ENCODE measurements around the gene TSPAN2.

Gene TSPAN2

DNA sequence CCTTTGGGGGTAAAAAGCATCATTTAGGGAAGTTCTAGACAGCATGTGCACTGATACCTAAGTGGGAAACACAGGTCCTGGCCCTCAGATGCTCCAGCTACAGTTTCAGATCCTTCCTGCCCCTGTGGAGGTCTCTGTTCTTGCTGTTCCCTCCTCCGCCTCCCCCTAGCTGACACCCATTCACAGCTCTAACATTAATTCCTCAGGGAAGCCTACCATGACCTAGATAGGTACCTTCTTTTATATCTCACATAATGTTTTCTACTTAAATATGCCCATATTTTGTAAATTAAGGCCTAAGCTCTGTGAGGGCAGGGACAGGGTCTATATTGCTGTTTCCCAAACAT, 11.3 kb downstream of the TSPAN2 start:
- H2BK15ac ChIP-seq (replicated peaks; ENCODE audit: low read depth), result no peak overlapping the region
- H3K4ac ChIP-seq (ENCODE audit: low read depth, low read length), result no peak overlapping the region
- no peak overlapping the region for H3K4me2 ChIP-seq (ENCODE audit: low read length)
- no peak overlapping the region for H3K4me3 ChIP-seq (ENCODE audit: low read length)
- H3K18ac ChIP-seq (ENCODE audit: low read length), result no peak overlapping the region
- no peak overlapping the region for H3K23ac ChIP-seq (ENCODE audit: low read length)
- H3K79me2 ChIP-seq (ENCODE audit: control insufficient read depth, insufficient read depth, low read length), result no peaks in the 10 kb centered on the region
- no peak overlapping the region for H3K27ac ChIP-seq (ENCODE audit: low read depth, low read length)
- no peaks in the 10 kb centered on the region for H3K79me1 ChIP-seq (ENCODE audit: low read length)
- no peak overlapping the region for H2BK5ac ChIP-seq (ENCODE audit: low read length)
- no peak overlapping the region for H2AK5ac ChIP-seq (ENCODE audit: low read length)
- no peaks in the 10 kb centered on the region for H3K36me3 ChIP-seq (ENCODE audit: control insufficient read depth, insufficient read depth, low read length)
- no peaks in the 10 kb centered on the region for H3K4me1 ChIP-seq (ENCODE audit: control insufficient read depth, low read depth, low read length)
- no peak overlapping the region for H2BK120ac ChIP-seq (ENCODE audit: low read depth, low read length)
- H4K8ac ChIP-seq (ENCODE audit: low read depth, low read length), result no peak overlapping the region
- H3K9ac ChIP-seq (ENCODE audit: low read length), result no peak overlapping the region
- no CpG with 5 or more reads among the region's 1 CpG for WGBS (ENCODE audit: extremely low coverage, insufficient coverage, low lambda C conversion rate)
- DNase-seq, result no peak
- no peak overlapping the region for H3K56ac ChIP-seq (ENCODE audit: low read length)
- H3K27me3 ChIP-seq (ENCODE audit: insufficient read depth, low read length, poor library complexity), result no peaks in the 10 kb centered on the region
- H4K5ac ChIP-seq (ENCODE audit: low read length), result no peak overlapping the region

- DNase-seq, result no peak
- no peak overlapping the region for H3K4me3 ChIP-seq (ENCODE audit: low read length)
- H3K4me2 ChIP-seq (ENCODE audit: low read length), result no peak overlapping the region
- H3K27me3 ChIP-seq (ENCODE audit: insufficient read depth, low read length, poor library complexity), result no peaks in the 10 kb centered on the region
- H2BK5ac ChIP-seq (ENCODE audit: low read length), result no peak overlapping the region
- no peak overlapping the region for H3K9ac ChIP-seq (ENCODE audit: low read length)
- H2AK5ac ChIP-seq (ENCODE audit: low read length), result no peak overlapping the region
- no peak overlapping the region for H3K56ac ChIP-seq (ENCODE audit: low read length)
- no peak overlapping the region for H3K18ac ChIP-seq (ENCODE audit: low read length)
- H3K36me3 ChIP-seq (ENCODE audit: control insufficient read depth, insufficient read depth, low read length), result no peaks in the 10 kb centered on the region
- no CpG with 5 or more reads among the region's 5 CpGs for WGBS (ENCODE audit: extremely low coverage, insufficient coverage, low lambda C conversion rate)
- no peak overlapping the region for H3K23ac ChIP-seq (ENCODE audit: low read length)
- no peak overlapping the region for H3K27ac ChIP-seq (ENCODE audit: low read depth, low read length)
- no peak overlapping the region for H4K5ac ChIP-seq (ENCODE audit: low read length)
- no peak overlapping the region for H2BK120ac ChIP-seq (ENCODE audit: low read depth, low read length)
- no peaks in the 10 kb centered on the region for H3K79me1 ChIP-seq (ENCODE audit: low read length)
- no peaks in the 10 kb centered on the region for H3K4me1 ChIP-seq (ENCODE audit: control insufficient read depth, low read depth, low read length)
- no peaks in the 10 kb centered on the region for H3K79me2 ChIP-seq (ENCODE audit: control insufficient read depth, insufficient read depth, low read length)
- H3K4ac ChIP-seq (ENCODE audit: low read depth, low read length), result no peak overlapping the region
- no peak overlapping the region for H4K8ac ChIP-seq (ENCODE audit: low read depth, low read length)
- H2BK15ac ChIP-seq (replicated peaks; ENCODE audit: low read depth), result no peak overlapping the region
These were observed 11.9 kb downstream of the TSPAN2 start for GRCh38 chr1:115077286-115077983.

DNA sequence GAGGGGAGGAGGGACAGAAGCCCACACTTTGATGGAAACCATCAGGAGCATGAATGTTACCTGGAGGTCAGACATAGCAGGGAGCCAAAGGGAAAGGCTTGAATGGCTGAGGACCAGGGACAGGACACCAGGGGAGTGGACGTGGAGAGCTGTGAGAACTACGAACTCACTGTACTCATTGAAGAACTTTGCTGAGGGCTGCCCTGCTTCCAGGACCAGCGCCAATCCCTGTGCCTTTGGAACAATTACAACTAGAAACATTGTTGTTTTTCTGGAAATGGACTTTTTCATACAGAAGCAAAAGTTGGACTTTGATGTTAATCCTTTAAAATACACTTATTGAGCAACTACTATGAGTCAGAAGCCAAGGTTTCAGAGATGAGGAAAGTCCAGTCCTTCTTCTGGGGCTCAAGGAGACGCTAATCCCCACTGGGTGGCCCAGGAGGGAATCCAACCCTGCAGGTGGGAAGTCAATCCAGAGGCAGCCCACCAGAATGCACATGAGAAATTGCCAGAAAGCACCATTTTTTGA, 12.9 kb downstream of the TSPAN2 start:
- H2BK120ac ChIP-seq (ENCODE audit: low read depth, low read length), result no peak overlapping the region
- no peaks in the 10 kb centered on the region for H3K79me1 ChIP-seq (ENCODE audit: low read length)
- H3K23ac ChIP-seq (ENCODE audit: low read length), result no peak overlapping the region
- no peaks in the 10 kb centered on the region for H3K27me3 ChIP-seq (ENCODE audit: insufficient read depth, low read length, poor library complexity)
- WGBS (ENCODE audit: extremely low coverage, insufficient coverage, low lambda C conversion rate), result no CpG with 5 or more reads among the region's 4 CpGs
- no peak overlapping the region for H2BK5ac ChIP-seq (ENCODE audit: low read length)
- no peak overlapping the region for H2AK5ac ChIP-seq (ENCODE audit: low read length)
- H3K36me3 ChIP-seq (ENCODE audit: control insufficient read depth, insufficient read depth, low read length), result no peaks in the 10 kb centered on the region
- H3K4me2 ChIP-seq (ENCODE audit: low read length), result no peak overlapping the region
- H3K18ac ChIP-seq (ENCODE audit: low read length), result no peak overlapping the region
- no peak overlapping the region for H4K8ac ChIP-seq (ENCODE audit: low read depth, low read length)
- no peak overlapping the region for H3K56ac ChIP-seq (ENCODE audit: low read length)
- H2BK15ac ChIP-seq (replicated peaks; ENCODE audit: low read depth), result no peak overlapping the region
- no peaks in the 10 kb centered on the region for H3K4me1 ChIP-seq (ENCODE audit: control insufficient read depth, low read depth, low read length)
- no peaks in the 10 kb centered on the region for H3K79me2 ChIP-seq (ENCODE audit: control insufficient read depth, insufficient read depth, low read length)
- no peak overlapping the region for H4K5ac ChIP-seq (ENCODE audit: low read length)
- no peak overlapping the region for H3K27ac ChIP-seq (ENCODE audit: low read depth, low read length)
- no peak overlapping the region for H3K9ac ChIP-seq (ENCODE audit: low read length)
- H3K4me3 ChIP-seq (ENCODE audit: low read length), result no peak overlapping the region
- H3K4ac ChIP-seq (ENCODE audit: low read depth, low read length), result no peak overlapping the region
- DNase-seq, result no peak

DNA sequence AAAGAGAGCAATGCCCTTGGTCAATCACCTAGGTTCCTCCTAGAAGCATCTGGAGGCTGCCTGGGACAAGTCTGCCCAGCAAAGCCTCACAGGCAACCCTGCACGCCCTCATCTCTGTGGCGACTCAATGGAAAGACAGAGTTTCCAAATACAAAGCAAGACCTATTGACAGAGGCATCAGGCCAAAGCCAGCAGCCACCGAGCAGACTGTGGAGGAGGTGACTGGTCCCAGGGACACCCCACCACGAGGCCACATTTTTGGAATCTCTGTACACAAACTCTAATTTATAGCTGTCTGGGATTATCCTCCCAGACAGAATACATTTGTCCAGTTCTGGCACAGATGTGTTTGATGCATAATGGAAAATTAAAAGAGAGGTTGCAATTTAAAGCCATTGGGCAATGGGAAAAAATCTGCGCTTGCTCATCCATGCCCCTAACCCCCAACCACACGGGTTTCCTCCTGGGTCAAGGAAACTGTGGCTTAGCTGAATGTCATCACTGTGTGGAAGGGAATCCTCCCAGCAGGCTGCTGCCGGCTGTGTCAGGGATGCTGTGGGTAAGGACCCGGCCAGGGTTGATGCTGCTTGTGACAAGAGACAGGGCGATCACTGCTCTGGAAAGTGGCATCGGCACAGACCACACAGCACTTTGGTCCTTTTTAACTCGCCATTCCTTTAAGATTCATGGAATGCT, 14.3 kb downstream of the TSPAN2 start:
- no peak for DNase-seq
- no peaks in the 10 kb centered on the region for H3K4me1 ChIP-seq (ENCODE audit: control insufficient read depth, low read depth, low read length)
- H3K9ac ChIP-seq (ENCODE audit: low read length), result no peak overlapping the region
- H3K79me1 ChIP-seq (ENCODE audit: low read length), result no peaks in the 10 kb centered on the region
- no peak overlapping the region for H2BK5ac ChIP-seq (ENCODE audit: low read length)
- H2BK120ac ChIP-seq (ENCODE audit: low read depth, low read length), result no peak overlapping the region
- no CpG with 5 or more reads among the region's 11 CpGs for WGBS (ENCODE audit: extremely low coverage, insufficient coverage, low lambda C conversion rate)
- H4K8ac ChIP-seq (ENCODE audit: low read depth, low read length), result no peak overlapping the region
- no peak overlapping the region for H3K23ac ChIP-seq (ENCODE audit: low read length)
- no peaks in the 10 kb centered on the region for H3K36me3 ChIP-seq (ENCODE audit: control insufficient read depth, insufficient read depth, low read length)
- H2BK15ac ChIP-seq (replicated peaks; ENCODE audit: low read depth), result no peak overlapping the region
- H3K4me3 ChIP-seq (ENCODE audit: low read length), result no peak overlapping the region
- H3K27ac ChIP-seq (ENCODE audit: low read depth, low read length), result no peak overlapping the region
- H3K27me3 ChIP-seq (ENCODE audit: insufficient read depth, low read length, poor library complexity), result no peaks in the 10 kb centered on the region
- no peak overlapping the region for H3K4ac ChIP-seq (ENCODE audit: low read depth, low read length)
- no peak overlapping the region for H3K18ac ChIP-seq (ENCODE audit: low read length)
- H4K5ac ChIP-seq (ENCODE audit: low read length), result no peak overlapping the region
- H2AK5ac ChIP-seq (ENCODE audit: low read length), result no peak overlapping the region
- no peaks in the 10 kb centered on the region for H3K79me2 ChIP-seq (ENCODE audit: control insufficient read depth, insufficient read depth, low read length)
- H3K56ac ChIP-seq (ENCODE audit: low read length), result no peak overlapping the region
- H3K4me2 ChIP-seq (ENCODE audit: low read length), result no peak overlapping the region

DNA sequence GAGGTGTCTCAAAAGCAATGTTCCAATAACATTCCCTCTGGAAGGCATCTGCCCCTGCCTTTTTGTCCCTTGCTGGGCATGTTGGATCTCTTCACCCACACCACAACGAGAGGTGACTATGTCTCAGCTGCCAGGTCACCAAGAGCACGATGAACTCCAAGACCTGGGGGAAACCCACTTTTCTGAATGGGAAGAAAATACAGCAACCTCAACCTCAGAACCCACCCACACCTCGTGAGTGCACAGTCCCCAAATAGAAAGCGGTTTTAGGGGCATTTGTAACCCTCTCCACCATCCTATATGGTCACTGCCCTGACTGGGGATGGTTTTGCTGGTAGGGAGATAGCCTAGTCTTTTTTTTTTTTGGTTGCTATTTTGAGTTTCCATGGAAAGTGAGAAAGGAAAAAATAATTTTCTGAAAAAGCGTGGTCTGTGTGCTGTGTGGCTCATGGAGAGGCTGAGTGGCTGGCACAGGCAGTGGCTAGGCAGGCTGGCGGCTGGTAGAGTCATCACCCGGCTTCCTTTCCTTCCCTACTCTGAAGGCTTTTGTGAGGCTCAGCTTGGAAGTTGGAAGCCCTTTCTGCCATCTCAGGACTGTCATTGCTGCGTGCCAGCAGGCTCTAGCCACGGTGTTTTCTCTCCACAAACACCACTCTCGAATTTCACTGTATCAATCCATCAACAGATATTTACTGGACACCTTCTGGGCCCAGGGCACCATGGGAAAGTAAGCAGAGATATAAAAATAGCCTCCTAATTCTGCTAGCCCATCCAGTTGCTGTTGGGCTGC, 15.8 kb downstream of the TSPAN2 start:
- H3K4me1 ChIP-seq (ENCODE audit: control insufficient read depth, low read depth, low read length), result no peaks in the 10 kb centered on the region
- no peaks in the 10 kb centered on the region for H3K36me3 ChIP-seq (ENCODE audit: control insufficient read depth, insufficient read depth, low read length)
- H3K27ac ChIP-seq (ENCODE audit: low read depth, low read length), result no peak overlapping the region
- H4K5ac ChIP-seq (ENCODE audit: low read length), result no peak overlapping the region
- no peak overlapping the region for H2AK5ac ChIP-seq (ENCODE audit: low read length)
- H3K27me3 ChIP-seq (ENCODE audit: insufficient read depth, low read length, poor library complexity), result no peaks in the 10 kb centered on the region
- H2BK15ac ChIP-seq (replicated peaks; ENCODE audit: low read depth), result no peak overlapping the region
- H3K18ac ChIP-seq (ENCODE audit: low read length), result no peak overlapping the region
- no peak overlapping the region for H3K56ac ChIP-seq (ENCODE audit: low read length)
- no peaks in the 10 kb centered on the region for H3K79me1 ChIP-seq (ENCODE audit: low read length)
- DNase-seq, result no peak
- H3K23ac ChIP-seq (ENCODE audit: low read length), result no peak overlapping the region
- no peak overlapping the region for H3K4me3 ChIP-seq (ENCODE audit: low read length)
- no peak overlapping the region for H2BK5ac ChIP-seq (ENCODE audit: low read length)
- no peak overlapping the region for H2BK120ac ChIP-seq (ENCODE audit: low read depth, low read length)
- no peak overlapping the region for H4K8ac ChIP-seq (ENCODE audit: low read depth, low read length)
- no peak overlapping the region for H3K4me2 ChIP-seq (ENCODE audit: low read length)
- H3K9ac ChIP-seq (ENCODE audit: low read length), result no peak overlapping the region
- H3K4ac ChIP-seq (ENCODE audit: low read depth, low read length), result no peak overlapping the region
- WGBS (ENCODE audit: extremely low coverage, insufficient coverage, low lambda C conversion rate), result no CpG with 5 or more reads among the region's 10 CpGs
- H3K79me2 ChIP-seq (ENCODE audit: control insufficient read depth, insufficient read depth, low read length), result no peaks in the 10 kb centered on the region

Measured in mesendoderm (in vitro differentiated cells).